ENCODE data around the gene CEP350. TPM values are rescaled to one million over a fixed set of nuclear protein-coding genes. Genes with fewer than 3 reads are reported as not detected.

CEP350 gene
- total RNA-seq, 2 donors from 2014 or later, result 34.7 to 50.6 TPM

DNA sequence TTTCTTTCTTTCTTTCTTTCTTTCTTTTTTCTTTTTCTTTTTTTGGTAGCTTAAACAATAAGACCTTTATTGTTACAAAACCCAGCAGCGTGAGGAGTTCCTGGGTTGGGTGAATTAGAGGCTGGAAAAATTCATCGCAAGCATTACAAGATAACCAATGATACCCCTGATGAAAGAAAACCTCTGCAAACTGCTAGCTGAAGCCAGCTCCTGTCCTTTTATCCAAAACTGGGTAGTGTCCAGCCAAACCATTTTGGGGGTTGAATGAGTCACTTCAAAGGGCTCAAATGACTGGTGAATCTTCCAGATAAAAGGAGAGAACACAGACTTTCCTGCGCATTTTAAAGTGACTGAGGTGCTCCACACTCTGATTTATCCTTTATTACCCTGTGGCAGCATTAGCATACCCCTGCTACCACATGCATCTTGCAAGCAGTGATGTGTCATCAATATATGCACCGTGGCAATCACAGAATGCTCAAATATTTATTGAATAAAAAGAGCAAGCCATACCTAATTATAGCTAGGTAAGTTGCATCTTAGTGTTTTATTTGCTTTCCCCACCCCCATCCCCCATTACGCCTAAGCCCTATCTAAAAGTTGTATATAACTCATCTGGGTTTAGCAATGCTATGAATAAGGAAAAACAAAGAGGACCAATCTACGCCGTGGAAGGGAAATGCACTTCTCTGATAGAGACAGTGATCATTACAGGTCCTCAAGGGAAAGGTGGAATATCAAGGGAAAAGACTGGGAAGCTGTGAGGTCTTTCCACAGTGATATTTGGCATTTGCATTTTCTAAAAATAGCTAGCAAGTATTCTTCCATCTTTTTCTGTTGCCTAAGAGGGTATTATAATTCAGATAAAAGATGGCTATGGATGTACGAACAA is 32.4 kb upstream of the CEP350 start:
- Histone ChIP-seq H3K4me1 (no peaks in the 10 kb centered on the region), H3K4me3 (no peak overlapping the region), H3K27me3 (no peaks in the 10 kb centered on the region), H3K9me3 (no peaks in the 10 kb centered on the region), H3K9ac (ENCODE audit: low read depth in 2 of 2, low read length in 2 of 2) (no peak overlapping the region), H3K36me3 (no peaks in the 10 kb centered on the region), H3K27ac (no peak overlapping the region)
- no peak for DNase-seq
- intact Hi-C loops (cut with DNase I), result no loop called here
- TF ChIP-seq, protein P1, sequence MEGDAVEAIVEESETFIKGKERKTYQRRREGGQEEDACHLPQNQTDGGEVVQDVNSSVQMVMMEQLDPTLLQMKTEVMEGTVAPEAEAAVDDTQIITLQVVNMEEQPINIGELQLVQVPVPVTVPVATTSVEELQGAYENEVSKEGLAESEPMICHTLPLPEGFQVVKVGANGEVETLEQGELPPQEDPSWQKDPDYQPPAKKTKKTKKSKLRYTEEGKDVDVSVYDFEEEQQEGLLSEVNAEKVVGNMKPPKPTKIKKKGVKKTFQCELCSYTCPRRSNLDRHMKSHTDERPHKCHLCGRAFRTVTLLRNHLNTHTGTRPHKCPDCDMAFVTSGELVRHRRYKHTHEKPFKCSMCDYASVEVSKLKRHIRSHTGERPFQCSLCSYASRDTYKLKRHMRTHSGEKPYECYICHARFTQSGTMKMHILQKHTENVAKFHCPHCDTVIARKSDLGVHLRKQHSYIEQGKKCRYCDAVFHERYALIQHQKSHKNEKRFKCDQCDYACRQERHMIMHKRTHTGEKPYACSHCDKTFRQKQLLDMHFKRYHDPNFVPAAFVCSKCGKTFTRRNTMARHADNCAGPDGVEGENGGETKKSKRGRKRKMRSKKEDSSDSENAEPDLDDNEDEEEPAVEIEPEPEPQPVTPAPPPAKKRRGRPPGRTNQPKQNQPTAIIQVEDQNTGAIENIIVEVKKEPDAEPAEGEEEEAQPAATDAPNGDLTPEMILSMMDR (IDR thresholded peaks at IDR 0.05), result no peak

DNA sequence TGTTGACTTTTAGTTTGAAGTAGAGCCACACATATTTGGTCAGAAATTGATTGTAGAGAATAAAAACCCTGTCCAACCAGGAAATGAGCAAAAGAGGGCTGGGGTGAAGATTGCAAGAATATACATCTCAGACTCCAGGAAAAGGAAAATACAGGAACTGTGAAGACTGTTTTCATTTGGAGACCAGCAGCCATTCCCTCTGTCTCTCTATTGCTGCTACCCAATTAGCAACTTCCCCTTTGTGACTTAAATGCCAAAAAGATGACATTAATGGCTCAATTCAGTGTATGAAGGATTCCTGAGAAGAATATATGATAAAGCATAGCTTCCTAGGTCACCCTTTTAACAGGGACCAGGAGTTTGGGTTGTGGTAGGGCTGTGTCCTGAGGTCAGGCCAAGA is 31.6 kb upstream of the CEP350 start:
- Histone ChIP-seq H3K4me3 (no peak overlapping the region), H3K36me3 (no peaks in the 10 kb centered on the region), H3K27ac (no peak overlapping the region), H3K9ac (ENCODE audit: low read depth in 2 of 2, low read length in 2 of 2) (no peak overlapping the region), H3K4me1 (no peaks in the 10 kb centered on the region), H3K9me3 (no peaks in the 10 kb centered on the region), H3K27me3 (no peaks in the 10 kb centered on the region)
- no peak for DNase-seq
- intact Hi-C loops (cut with DNase I), result no loop called here
- TF ChIP-seq, protein P1 (IDR thresholded peaks at IDR 0.05), result no peak

DNA sequence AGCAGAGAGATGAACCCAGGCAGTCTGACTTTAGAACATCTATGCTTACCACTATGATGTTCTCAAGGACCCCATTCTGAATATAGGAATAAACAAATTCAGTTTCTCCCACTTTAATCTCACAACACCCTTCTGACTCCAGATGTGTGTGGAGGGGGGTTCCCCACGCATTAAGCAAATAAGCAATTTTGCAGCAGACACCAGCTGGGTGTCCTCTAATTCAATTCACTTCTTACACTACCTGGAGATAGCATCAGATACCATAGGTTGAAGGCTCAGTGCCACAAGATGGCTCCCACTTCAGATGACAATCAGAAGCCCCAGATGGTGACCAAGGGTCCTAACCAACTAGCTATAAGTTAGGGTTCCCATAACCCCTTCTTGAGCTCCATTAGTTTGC is 30.3 kb upstream of the CEP350 start:
- H3K4me1 ChIP-seq, result no peaks in the 10 kb centered on the region
- H3K9ac ChIP-seq (ENCODE audit: low read depth in 2 of 2, low read length in 2 of 2), result no peak overlapping the region
- no peaks in the 10 kb centered on the region for H3K36me3 ChIP-seq
- H3K9me3 ChIP-seq, result no peaks in the 10 kb centered on the region
- TF ChIP-seq, protein P1 (IDR thresholded peaks at IDR 0.05), result no peak
- no peak overlapping the region for H3K27ac ChIP-seq
- no peak for DNase-seq
- intact Hi-C loops (cut with DNase I), result no loop called here
- no peaks in the 10 kb centered on the region for H3K27me3 ChIP-seq
- no peak overlapping the region for H3K4me3 ChIP-seq

DNA sequence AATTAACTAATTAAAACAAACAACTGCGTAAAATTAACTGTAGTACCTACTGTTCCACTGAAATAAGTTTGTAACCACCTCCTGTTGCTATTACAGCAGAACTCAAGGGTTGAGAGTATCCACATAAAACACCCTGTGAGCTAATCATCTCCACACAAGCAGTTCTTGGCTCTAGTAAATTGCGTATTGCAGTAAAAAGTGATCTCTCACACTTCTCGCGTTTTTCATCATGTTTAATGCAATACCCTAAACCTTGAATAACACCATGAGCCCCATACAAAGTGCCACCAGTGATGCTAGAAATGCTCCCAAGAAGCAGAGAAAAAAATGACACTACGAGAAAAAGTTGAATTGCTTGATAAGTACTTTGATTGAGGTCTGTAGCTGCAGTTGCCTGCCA is 29.3 kb upstream of the CEP350 start:
- intact Hi-C loops (cut with DNase I), result no loop called here

DNA sequence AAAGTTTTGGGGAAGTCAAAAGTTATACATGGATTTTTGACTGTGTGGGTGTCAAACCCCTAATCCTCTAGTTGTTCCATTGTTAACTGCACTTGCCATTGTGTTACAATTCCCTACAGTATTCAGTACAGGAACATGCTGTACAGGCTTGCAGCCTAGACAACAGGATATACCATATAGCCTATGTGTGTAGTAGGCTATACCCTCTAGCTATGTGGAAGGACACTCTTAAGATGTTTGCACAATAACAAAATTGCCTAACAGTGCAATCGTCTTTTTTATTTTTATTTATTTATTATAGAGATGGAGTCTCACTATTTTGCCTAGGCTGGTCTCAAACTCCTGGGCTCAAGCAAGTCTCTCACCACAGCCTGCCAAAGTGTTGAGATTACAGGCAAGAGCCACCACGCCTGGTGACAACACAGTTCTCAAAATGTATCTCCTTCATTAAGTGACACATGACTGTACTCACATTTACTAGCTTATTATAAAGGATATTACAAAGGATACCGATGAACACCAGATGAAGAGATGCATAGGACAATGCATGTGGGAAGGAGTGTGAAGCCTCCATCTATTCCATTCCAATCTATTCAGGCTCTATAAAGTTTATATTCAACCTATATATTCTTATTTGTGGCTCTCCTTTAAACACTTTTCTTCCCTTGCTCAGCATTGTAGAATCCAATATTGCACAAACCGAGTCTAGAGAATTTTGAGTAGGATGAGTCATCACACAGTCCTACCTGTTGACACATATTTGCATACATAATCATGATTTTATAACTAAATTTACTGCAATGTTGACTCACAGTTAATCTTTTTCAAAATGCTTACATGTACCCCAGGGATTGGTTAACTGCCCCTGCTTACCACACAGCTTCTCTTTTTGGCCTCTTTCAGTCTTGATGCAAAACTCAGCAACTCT is 28.4 kb upstream of the CEP350 start:
- H3K36me3 ChIP-seq, result no peaks in the 10 kb centered on the region
- no peak overlapping the region for H3K4me3 ChIP-seq
- no peak overlapping the region for H3K9ac ChIP-seq (ENCODE audit: low read depth in 2 of 2, low read length in 2 of 2)
- no peaks in the 10 kb centered on the region for H3K27me3 ChIP-seq
- TF ChIP-seq, protein P1 (IDR thresholded peaks at IDR 0.05), result no peak
- intact Hi-C loops (cut with DNase I), result no loop called here
- no peaks in the 10 kb centered on the region for H3K9me3 ChIP-seq
- no peaks in the 10 kb centered on the region for H3K4me1 ChIP-seq
- no peak for DNase-seq
- H3K27ac ChIP-seq, result no peak overlapping the region

More for the DNA sequence above, 29.3 kb upstream of the CEP350 start:
- TF ChIP-seq, protein P1 (IDR thresholded peaks at IDR 0.05), result no peak
- no peaks in the 10 kb centered on the region for H3K36me3 ChIP-seq
- H3K4me1 ChIP-seq, result no peaks in the 10 kb centered on the region
- no peaks in the 10 kb centered on the region for H3K9me3 ChIP-seq
- no peak overlapping the region for H3K27ac ChIP-seq
- DNase-seq, result no peak
- H3K9ac ChIP-seq (ENCODE audit: low read depth in 2 of 2, low read length in 2 of 2), result no peak overlapping the region
- H3K27me3 ChIP-seq, result no peaks in the 10 kb centered on the region
- H3K4me3 ChIP-seq, result no peak overlapping the region
